HepG2 (cell line): ENCODE measurements around the gene CCL17. TPM values are rescaled to one million over a fixed set of nuclear protein-coding genes. Genes with fewer than 3 reads are reported as not detected.
A peak's percentile ranks its signal among the peaks of the same experiment; 100 is the strongest.

Source experiments
- ARNTL ChIP-seq: sonication (generic); formaldehyde crosslinking; IDR thresholded peaks from 2 replicates; pipeline ENCODE4 v1.4.0; 2020; ENCODE audit warnings: mild to moderate bottlenecking, missing genetic modification reagents
- HNRNPLL ChIP-seq: fragments of 200-400 bp; formaldehyde crosslinking; IDR thresholded peaks from 2 replicates; pipeline ENCODE4 v1.6.1; 2017; ENCODE audit warnings: mild to moderate bottlenecking, low read depth, low read length; ENCODE audit not compliant: poor library complexity, severe bottlenecking
- PAF1 ChIP-seq: IDR thresholded peaks from 2 replicates; pipeline ENCODE4 v1.6.1; 2016; ENCODE audit warnings: missing genetic modification reagents, missing compliant biosample characterization
- SOX6 ChIP-seq, 2 experiments: fragments of 450-650 bp in 1 of 2; sonication (generic) in 1 of 2; formaldehyde crosslinking in 1 of 2; IDR thresholded peaks; 2 replicates each; pipeline versions ENCODE4 v1.4.0 to v1.6.1; 2017 to 2020; ENCODE audit warnings: antibody characterized with exemption in 1 of 2, mild to moderate bottlenecking in 1 of 2, missing genetic modification reagents in 1 of 2
- SP5 ChIP-seq: IDR thresholded peaks from 2 replicates; pipeline ENCODE4 v1.6.1; 2016; ENCODE audit warnings: low read depth, borderline replicate concordance
- XBP1 ChIP-seq: sonication (generic); formaldehyde crosslinking; IDR thresholded peaks from 2 replicates; pipeline ENCODE4 v1.5.0; 2020; ENCODE audit warnings: missing genetic modification reagents
- ZMAT3 ChIP-seq: sonication (generic); formaldehyde crosslinking; conservative IDR thresholded peaks from 2 replicates; pipeline ENCODE4 v1.7.0; 2021; ENCODE audit warnings: missing genetic modification reagents
- ZNF350 ChIP-seq: sonication (generic); formaldehyde crosslinking; IDR thresholded peaks from 2 replicates; pipeline ENCODE4 v1.4.0; 2020; ENCODE audit warnings: mild to moderate bottlenecking, low read depth, missing genetic modification reagents, borderline replicate concordance
- ZNF740 ChIP-seq: sonication (generic); formaldehyde crosslinking; IDR thresholded peaks from 2 replicates; pipeline ENCODE4 v1.4.0; 2020; ENCODE audit warnings: missing genetic modification reagents
- ZNF792 ChIP-seq: IDR thresholded peaks from 2 replicates; pipeline ENCODE4 v1.6.1; 2016
- polyA plus RNA-seq, 8 experiments: library from polyadenylated mRNA; depleted of rRNA in 3 of 8; stranded (reverse) in 7 of 8; unstranded in 1 of 8; fragments of >200 nt; fragmentation: Illumina TruSeq in 4 of 8; extraction: Trizol in 4 of 8; gene quantifications; 2 replicates each; pipeline versions ENCODE4 v1.2.1 to v1.2.3, GENCODE V29; 2011 to 2016; ENCODE audit warnings: low read depth in 4 of 8, missing spikeins in 1 of 8, mixed read lengths in 1 of 8; ENCODE audit not compliant: insufficient read depth in 1 of 8
- total RNA-seq, 5 experiments: library from RNA; depleted of rRNA; stranded (reverse); fragments of >200 nt; fragmentation: Illumina TruSeq; extraction: Trizol; gene quantifications; 2 replicates each; pipeline ENCODE4 v1.2.3, GENCODE V29; 2016; ENCODE audit warnings: low read depth in 1 of 5
- TF ChIP-seq, protein P1 (sequence below): sonication (generic); formaldehyde crosslinking; IDR thresholded peaks from 2 replicates; pipeline ENCODE4 v1.5.1; 2020; ENCODE audit warnings: mild to moderate bottlenecking, missing genetic modification reagents, moderate library complexity
- TF ChIP-seq, protein P2 (sequence below): sonication (generic); formaldehyde crosslinking; IDR thresholded peaks from 2 replicates; pipeline ENCODE4 v1.4.0; 2020; ENCODE audit warnings: missing genetic modification reagents, mild to moderate bottlenecking, borderline replicate concordance
- TF ChIP-seq, protein P3 (sequence below): sonication (generic); formaldehyde crosslinking; IDR thresholded peaks from 2 replicates; pipeline ENCODE4 v1.5.1; 2020; ENCODE audit warnings: missing genetic modification reagents, mild to moderate bottlenecking, borderline replicate concordance
- TF ChIP-seq, protein P4 (sequence below): sonication (generic); formaldehyde crosslinking; conservative IDR thresholded peaks from 2 replicates; pipeline ENCODE4 v1.4.0; 2020; ENCODE audit warnings: mild to moderate bottlenecking, missing genetic modification reagents, moderate library complexity

The CCL17 gene
- total and polyA plus RNA-seq, 2 of the 13 experiments (the other 11 are each of a cell fraction or from before 2014, with no cell fraction given) = not detected

DNA sequence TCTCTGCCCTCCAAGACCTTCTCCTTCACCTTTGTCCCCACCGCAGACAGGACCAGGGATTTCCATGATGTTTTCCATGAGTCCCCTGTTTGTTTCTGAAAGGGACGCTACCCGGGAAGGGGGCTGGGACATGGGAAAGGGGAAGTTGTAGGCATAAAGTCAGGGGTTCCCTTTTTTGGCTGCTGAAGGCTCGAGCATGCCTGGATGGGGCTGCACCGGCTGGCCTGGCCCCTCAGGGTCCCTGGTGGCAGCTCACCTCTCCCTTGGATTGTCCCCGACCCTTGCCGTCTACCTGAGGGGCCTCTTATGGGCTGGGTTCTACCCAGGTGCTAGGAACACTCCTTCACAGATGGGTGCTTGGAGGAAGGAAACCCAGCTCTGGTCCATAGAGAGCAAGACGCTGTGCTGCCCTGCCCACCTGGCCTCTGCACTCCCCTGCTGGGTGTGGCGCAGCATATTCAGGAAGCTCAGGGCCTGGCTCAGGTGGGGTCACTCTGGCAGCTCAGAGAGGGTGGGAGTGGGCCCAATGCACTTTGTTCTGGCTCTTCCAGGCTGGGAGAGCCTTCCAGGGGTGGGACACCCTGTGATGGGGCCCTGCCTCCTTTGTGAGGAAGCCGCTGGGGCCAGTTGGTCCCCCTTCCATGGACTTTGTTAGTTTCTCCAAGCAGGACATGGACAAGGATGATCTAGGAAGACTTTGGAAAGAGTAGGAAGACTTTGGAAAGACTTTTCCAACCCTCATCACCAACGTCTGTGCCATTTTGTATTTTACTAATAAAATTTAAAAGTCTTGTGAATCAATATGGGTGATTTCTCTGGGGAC lies 20.1 kb upstream of the CCL17 start (continued):
- TF ChIP-seq, protein P1, sequence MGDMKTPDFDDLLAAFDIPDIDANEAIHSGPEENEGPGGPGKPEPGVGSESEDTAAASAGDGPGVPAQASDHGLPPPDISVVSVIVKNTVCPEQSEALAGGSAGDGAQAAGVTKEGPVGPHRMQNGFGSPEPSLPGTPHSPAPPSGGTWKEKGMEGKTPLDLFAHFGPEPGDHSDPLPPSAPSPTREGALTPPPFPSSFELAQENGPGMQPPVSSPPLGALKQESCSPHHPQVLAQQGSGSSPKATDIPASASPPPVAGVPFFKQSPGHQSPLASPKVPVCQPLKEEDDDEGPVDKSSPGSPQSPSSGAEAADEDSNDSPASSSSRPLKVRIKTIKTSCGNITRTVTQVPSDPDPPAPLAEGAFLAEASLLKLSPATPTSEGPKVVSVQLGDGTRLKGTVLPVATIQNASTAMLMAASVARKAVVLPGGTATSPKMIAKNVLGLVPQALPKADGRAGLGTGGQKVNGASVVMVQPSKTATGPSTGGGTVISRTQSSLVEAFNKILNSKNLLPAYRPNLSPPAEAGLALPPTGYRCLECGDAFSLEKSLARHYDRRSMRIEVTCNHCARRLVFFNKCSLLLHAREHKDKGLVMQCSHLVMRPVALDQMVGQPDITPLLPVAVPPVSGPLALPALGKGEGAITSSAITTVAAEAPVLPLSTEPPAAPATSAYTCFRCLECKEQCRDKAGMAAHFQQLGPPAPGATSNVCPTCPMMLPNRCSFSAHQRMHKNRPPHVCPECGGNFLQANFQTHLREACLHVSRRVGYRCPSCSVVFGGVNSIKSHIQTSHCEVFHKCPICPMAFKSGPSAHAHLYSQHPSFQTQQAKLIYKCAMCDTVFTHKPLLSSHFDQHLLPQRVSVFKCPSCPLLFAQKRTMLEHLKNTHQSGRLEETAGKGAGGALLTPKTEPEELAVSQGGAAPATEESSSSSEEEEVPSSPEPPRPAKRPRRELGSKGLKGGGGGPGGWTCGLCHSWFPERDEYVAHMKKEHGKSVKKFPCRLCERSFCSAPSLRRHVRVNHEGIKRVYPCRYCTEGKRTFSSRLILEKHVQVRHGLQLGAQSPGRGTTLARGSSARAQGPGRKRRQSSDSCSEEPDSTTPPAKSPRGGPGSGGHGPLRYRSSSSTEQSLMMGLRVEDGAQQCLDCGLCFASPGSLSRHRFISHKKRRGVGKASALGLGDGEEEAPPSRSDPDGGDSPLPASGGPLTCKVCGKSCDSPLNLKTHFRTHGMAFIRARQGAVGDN = peak; percentile 53
- TF ChIP-seq ZNF740 (CRISPR knock-in tag) (0 out of 2 replicates have a peak, but pooled peaks have one; percentile 33), SP5 (CRISPR knock-in tag) (0 out of 2 replicates have a peak, but pooled peaks have one; percentile 34), SOX6 (IDR thresholded peaks at IDR 0.05) (no peak), SOX6 (CRISPR knock-in tag; IDR thresholded peaks at IDR 0.05) (peak; percentile 54; the same call in 1 of the 2 replicates), HNRNPLL (peak; percentile 45), ZMAT3 (0 out of 2 replicates have a peak, but pooled peaks have one; percentile 58), PAF1 (CRISPR knock-in tag) (peak; percentile 98), ARNTL (CRISPR knock-in tag) (no peak), ZNF792 (CRISPR knock-in tag) (0 out of 2 replicates have a peak, but pooled peaks have one; percentile 37), XBP1 (no peak), ZNF350 (CRISPR knock-in tag) (peak; percentile 70; the same call in 1 of the 2 replicates)
- TF ChIP-seq, protein P2, sequence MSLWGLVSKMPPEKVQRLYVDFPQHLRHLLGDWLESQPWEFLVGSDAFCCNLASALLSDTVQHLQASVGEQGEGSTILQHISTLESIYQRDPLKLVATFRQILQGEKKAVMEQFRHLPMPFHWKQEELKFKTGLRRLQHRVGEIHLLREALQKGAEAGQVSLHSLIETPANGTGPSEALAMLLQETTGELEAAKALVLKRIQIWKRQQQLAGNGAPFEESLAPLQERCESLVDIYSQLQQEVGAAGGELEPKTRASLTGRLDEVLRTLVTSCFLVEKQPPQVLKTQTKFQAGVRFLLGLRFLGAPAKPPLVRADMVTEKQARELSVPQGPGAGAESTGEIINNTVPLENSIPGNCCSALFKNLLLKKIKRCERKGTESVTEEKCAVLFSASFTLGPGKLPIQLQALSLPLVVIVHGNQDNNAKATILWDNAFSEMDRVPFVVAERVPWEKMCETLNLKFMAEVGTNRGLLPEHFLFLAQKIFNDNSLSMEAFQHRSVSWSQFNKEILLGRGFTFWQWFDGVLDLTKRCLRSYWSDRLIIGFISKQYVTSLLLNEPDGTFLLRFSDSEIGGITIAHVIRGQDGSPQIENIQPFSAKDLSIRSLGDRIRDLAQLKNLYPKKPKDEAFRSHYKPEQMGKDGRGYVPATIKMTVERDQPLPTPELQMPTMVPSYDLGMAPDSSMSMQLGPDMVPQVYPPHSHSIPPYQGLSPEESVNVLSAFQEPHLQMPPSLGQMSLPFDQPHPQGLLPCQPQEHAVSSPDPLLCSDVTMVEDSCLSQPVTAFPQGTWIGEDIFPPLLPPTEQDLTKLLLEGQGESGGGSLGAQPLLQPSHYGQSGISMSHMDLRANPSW = peak; percentile 71
- TF ChIP-seq, protein P3, sequence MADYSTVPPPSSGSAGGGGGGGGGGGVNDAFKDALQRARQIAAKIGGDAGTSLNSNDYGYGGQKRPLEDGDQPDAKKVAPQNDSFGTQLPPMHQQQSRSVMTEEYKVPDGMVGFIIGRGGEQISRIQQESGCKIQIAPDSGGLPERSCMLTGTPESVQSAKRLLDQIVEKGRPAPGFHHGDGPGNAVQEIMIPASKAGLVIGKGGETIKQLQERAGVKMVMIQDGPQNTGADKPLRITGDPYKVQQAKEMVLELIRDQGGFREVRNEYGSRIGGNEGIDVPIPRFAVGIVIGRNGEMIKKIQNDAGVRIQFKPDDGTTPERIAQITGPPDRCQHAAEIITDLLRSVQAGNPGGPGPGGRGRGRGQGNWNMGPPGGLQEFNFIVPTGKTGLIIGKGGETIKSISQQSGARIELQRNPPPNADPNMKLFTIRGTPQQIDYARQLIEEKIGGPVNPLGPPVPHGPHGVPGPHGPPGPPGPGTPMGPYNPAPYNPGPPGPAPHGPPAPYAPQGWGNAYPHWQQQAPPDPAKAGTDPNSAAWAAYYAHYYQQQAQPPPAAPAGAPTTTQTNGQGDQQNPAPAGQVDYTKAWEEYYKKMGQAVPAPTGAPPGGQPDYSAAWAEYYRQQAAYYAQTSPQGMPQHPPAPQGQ (CRISPR knock-in tag) = no peak
- TF ChIP-seq, protein P4, sequence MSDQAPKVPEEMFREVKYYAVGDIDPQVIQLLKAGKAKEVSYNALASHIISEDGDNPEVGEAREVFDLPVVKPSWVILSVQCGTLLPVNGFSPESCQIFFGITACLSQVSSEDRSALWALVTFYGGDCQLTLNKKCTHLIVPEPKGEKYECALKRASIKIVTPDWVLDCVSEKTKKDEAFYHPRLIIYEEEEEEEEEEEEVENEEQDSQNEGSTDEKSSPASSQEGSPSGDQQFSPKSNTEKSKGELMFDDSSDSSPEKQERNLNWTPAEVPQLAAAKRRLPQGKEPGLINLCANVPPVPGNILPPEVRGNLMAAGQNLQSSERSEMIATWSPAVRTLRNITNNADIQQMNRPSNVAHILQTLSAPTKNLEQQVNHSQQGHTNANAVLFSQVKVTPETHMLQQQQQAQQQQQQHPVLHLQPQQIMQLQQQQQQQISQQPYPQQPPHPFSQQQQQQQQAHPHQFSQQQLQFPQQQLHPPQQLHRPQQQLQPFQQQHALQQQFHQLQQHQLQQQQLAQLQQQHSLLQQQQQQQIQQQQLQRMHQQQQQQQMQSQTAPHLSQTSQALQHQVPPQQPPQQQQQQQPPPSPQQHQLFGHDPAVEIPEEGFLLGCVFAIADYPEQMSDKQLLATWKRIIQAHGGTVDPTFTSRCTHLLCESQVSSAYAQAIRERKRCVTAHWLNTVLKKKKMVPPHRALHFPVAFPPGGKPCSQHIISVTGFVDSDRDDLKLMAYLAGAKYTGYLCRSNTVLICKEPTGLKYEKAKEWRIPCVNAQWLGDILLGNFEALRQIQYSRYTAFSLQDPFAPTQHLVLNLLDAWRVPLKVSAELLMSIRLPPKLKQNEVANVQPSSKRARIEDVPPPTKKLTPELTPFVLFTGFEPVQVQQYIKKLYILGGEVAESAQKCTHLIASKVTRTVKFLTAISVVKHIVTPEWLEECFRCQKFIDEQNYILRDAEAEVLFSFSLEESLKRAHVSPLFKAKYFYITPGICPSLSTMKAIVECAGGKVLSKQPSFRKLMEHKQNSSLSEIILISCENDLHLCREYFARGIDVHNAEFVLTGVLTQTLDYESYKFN (CRISPR knock-in tag) = peak; percentile 43
